Measurements from ENCODE around the gene ATG10. TPM values are rescaled to one million over a fixed set of nuclear protein-coding genes. Genes with fewer than 3 reads are reported as not detected.

Gene ATG10
- total RNA-seq, 2 donors from 2014 or later, result 3.2 to 16.7 TPM

DNA sequence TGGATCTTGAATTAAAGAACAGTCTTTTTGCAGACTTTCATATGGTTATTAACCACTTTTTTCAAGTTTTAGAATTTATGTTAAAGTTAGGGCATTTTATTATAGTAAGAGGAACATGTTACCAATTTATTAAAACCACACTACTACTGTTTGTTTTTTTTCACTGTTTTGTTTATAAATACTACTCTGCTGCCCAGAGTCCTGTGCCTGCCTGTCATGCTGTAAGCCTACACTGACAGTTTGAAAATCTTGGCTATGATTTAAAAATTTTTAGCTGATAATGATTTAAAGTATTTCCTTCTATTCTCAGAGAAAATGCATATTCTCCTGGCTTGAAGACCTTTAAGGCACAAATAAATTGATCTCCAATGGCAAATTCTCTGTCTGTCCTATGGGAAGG is 177.6 kb downstream of the ATG10 start:
- TF ChIP-seq POLR2AphosphoS5 (IDR thresholded peaks at IDR 0.05) (no peak), POLR2A (IDR thresholded peaks at IDR 0.05) (no peak)
- TF ChIP-seq, protein P1, sequence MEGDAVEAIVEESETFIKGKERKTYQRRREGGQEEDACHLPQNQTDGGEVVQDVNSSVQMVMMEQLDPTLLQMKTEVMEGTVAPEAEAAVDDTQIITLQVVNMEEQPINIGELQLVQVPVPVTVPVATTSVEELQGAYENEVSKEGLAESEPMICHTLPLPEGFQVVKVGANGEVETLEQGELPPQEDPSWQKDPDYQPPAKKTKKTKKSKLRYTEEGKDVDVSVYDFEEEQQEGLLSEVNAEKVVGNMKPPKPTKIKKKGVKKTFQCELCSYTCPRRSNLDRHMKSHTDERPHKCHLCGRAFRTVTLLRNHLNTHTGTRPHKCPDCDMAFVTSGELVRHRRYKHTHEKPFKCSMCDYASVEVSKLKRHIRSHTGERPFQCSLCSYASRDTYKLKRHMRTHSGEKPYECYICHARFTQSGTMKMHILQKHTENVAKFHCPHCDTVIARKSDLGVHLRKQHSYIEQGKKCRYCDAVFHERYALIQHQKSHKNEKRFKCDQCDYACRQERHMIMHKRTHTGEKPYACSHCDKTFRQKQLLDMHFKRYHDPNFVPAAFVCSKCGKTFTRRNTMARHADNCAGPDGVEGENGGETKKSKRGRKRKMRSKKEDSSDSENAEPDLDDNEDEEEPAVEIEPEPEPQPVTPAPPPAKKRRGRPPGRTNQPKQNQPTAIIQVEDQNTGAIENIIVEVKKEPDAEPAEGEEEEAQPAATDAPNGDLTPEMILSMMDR (IDR thresholded peaks at IDR 0.05), result no peak

DNA sequence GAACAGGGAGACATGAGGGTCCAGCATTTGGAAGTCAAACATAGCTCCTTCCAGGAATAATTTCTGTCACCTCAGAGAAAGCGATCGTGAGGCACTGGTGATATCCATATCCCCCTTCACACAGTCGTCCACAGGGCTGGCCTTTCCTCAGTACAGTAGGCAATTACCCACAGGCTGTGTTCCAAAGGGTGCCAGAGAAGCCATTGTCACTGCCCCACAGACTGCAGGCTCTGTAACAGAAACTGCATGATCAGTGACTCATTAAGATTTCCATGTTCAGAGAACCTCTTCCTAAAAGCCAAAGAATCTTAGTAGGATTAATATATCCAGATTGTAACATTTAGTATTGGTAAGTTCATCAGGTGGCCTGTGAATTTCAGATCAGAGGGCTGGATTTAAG is 178.7 kb downstream of the ATG10 start:
- intact Hi-C loops (cut with DNase I), result no loop called here
- no peak for DNase-seq (ENCODE audit: low spot score)

More for the DNA sequence above, 177.6 kb downstream of the ATG10 start:
- no peak for DNase-seq (ENCODE audit: low spot score)
- H3K4me1 ChIP-seq (replicated peaks), result no peaks in the 10 kb centered on the region
- H3K9me3 ChIP-seq, result no peaks in the 10 kb centered on the region
- no peak overlapping the region for H3K4me3 ChIP-seq
- no peak overlapping the region for H3K27ac ChIP-seq
- intact Hi-C loops (cut with DNase I), result no loop called here
- H3K27me3 ChIP-seq (replicated peaks; ENCODE audit: insufficient read depth), result no peaks in the 10 kb centered on the region
- no peaks in the 10 kb centered on the region for H3K36me3 ChIP-seq

DNA sequence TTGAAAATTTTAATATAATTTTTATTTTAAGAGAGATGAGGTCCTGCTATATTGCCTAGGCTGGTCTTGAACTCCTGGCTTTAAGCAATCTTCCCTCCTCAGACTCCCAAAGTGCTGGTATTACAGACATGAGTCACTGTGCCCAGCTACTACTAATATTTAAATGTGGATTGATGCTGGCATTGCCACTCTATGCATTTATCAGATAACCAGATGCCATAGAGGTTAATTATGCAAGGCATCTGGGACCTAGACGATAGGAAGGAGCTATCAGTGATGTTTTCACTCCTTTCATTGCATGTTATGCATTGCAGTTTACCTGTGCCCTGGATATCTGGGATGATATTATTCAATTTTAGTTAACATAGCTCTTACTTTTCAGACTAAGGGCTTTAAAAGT is 179.4 kb downstream of the ATG10 start:
- Histone ChIP-seq H3K27me3 (replicated peaks; ENCODE audit: insufficient read depth) (no peaks in the 10 kb centered on the region), H3K36me3 (no peaks in the 10 kb centered on the region), H3K4me3 (no peak overlapping the region), H3K27ac (no peak overlapping the region), H3K4me1 (replicated peaks) (no peaks in the 10 kb centered on the region), H3K9me3 (no peaks in the 10 kb centered on the region)
- intact Hi-C loops (cut with DNase I), result no loop called here
- DNase-seq (ENCODE audit: low spot score), result no peak
- TF ChIP-seq POLR2AphosphoS5 (IDR thresholded peaks at IDR 0.05) (no peak), POLR2A (IDR thresholded peaks at IDR 0.05) (no peak)
- TF ChIP-seq, protein P1 (IDR thresholded peaks at IDR 0.05), result no peak
- WGBS, result 77% methylated on average over 1 of the region's 1 CpG

More for the DNA sequence above, 178.7 kb downstream of the ATG10 start:
- H3K27ac ChIP-seq, result no peak overlapping the region
- H3K9me3 ChIP-seq, result no peaks in the 10 kb centered on the region
- no peaks in the 10 kb centered on the region for H3K36me3 ChIP-seq
- H3K27me3 ChIP-seq (replicated peaks; ENCODE audit: insufficient read depth), result no peaks in the 10 kb centered on the region
- no peaks in the 10 kb centered on the region for H3K4me1 ChIP-seq (replicated peaks)
- 87% methylated on average over 3 of the region's 3 CpGs for WGBS
- H3K4me3 ChIP-seq, result no peak overlapping the region
- TF ChIP-seq POLR2A (IDR thresholded peaks at IDR 0.05) (no peak), POLR2AphosphoS5 (IDR thresholded peaks at IDR 0.05) (no peak)
- TF ChIP-seq, protein P1 (IDR thresholded peaks at IDR 0.05), result no peak

DNA sequence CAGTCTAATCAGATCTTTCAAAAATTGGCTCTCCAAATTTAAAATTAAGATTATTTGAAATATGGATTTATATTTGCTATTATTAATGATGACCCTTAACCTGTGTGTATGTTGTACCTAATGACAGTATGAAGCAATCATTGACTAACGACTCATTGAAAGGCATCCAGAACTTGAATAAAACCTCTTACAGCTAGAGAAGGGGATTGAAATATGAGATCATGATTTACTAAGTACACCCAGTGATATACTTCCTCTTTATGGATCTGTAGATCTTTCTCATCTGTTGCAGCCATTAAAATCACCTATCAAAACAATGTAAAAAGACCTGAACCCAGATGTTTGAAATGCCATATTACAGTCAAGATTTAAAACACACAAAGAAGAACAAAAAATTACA is 179.8 kb downstream of the ATG10 start:
- H3K4me1 ChIP-seq (replicated peaks), result no peaks in the 10 kb centered on the region
- no peaks in the 10 kb centered on the region for H3K9me3 ChIP-seq
- WGBS, result 38% methylated on average over 1 of the region's 1 CpG
- intact Hi-C loops (cut with DNase I), result no loop called here
- TF ChIP-seq, protein P1 (IDR thresholded peaks at IDR 0.05), result no peak
- TF ChIP-seq POLR2AphosphoS5 (IDR thresholded peaks at IDR 0.05) (no peak), POLR2A (IDR thresholded peaks at IDR 0.05) (no peak)
- H3K36me3 ChIP-seq, result no peaks in the 10 kb centered on the region
- no peak overlapping the region for H3K27ac ChIP-seq
- no peak overlapping the region for H3K4me3 ChIP-seq
- H3K27me3 ChIP-seq (replicated peaks; ENCODE audit: insufficient read depth), result no peaks in the 10 kb centered on the region
- DNase-seq (ENCODE audit: low spot score), result no peak

DNA sequence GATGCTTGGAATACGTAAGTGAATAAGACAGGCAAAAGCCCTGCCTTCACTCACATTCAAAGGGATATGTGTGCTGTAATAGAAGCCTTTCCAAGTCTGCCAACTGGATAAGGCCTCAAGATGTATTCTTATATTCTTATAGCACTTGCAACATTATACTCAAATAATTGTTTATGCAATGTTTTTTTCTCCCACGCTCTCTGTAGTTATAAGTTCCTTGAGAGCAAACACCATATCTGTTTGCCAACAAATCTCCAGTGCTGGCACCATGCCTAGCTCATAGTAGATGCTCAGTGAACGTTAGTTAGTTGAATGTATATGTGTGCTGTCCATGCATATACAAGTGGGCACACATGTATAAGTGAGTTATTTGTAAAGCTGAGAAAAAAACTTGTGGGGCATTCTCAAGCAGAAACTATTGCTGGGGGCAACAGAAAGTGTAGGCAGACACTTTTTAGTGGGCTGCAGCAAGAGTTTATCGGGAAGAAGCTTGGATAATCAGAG is 181.2 kb downstream of the ATG10 start:
- TF ChIP-seq POLR2A (IDR thresholded peaks at IDR 0.05) (no peak), POLR2AphosphoS5 (IDR thresholded peaks at IDR 0.05) (no peak)
- TF ChIP-seq, protein P1 (IDR thresholded peaks at IDR 0.05), result no peak
- Histone ChIP-seq H3K36me3 (no peaks in the 10 kb centered on the region), H3K27ac (no peak overlapping the region), H3K4me3 (no peak overlapping the region), H3K4me1 (replicated peaks) (no peaks in the 10 kb centered on the region), H3K27me3 (replicated peaks; ENCODE audit: insufficient read depth) (no peaks in the 10 kb centered on the region), H3K9me3 (no peaks in the 10 kb centered on the region)
- intact Hi-C loops (cut with DNase I), result no loop called here
- no peak for DNase-seq (ENCODE audit: low spot score)
- WGBS, result 84% methylated on average over 4 of the region's 4 CpGs

All from prostate gland (tissue), 2 donors.